HEK293 (cell line): ENCODE results near the gene PLEKHG2.

Experiments
- CTCF ChIA-PET: fragments of 350-600 bp; formaldehyde crosslinking; extraction: SDS; loops from one replicate; lab custom pipeline; 2021; ENCODE audit warnings: antibody characterized with exemption; lab: Yijun Ruan, JAX
- POLR2A ChIA-PET: fragments of 300-600 bp; formaldehyde crosslinking; extraction: SDS; loops from one replicate; lab custom pipeline; 2020; ENCODE audit warnings: antibody characterized with exemption, inconsistent platforms; lab: Yijun Ruan, JAX
- H3K27ac ChIP-seq: fragments of 200-500 bp; sonication (Bioruptor generic); 2 replicates; pipeline ENCODE4 v1.5.1; 2014; ENCODE audit warnings: low read depth, low read length, control low read depth, inconsistent platforms; ENCODE audit errors: extremely low read depth
- H3K36me3 ChIP-seq, 2 experiments: fragments of 200-500 bp in 1 of 2; sonication (Bioruptor generic) in 1 of 2; 1 replicate in 1 of 2; 2 replicates in 1 of 2; pipeline ENCODE4 v1.5.1; 2014 to 2017; ENCODE audit warnings: inconsistent platforms in 2 of 2, low read length in 2 of 2; ENCODE audit not compliant: control insufficient read depth in 2 of 2, insufficient read depth in 1 of 2
- H3K4me1 ChIP-seq: fragments of 200-500 bp; sonication (Bioruptor generic); 2 replicates; pipeline ENCODE4 v1.5.1; 2014; ENCODE audit warnings: mild to moderate bottlenecking, low read length, inconsistent platforms; ENCODE audit not compliant: control insufficient read depth, insufficient read depth
- H3K4me3 ChIP-seq: 2 replicates; pipeline ENCODE4 v1.5.1; 2011; ENCODE audit warnings: low read depth, mild to moderate bottlenecking, control low read depth, low read length, moderate library complexity
- H3K9me3 ChIP-seq: fragments of 200-500 bp; sonication (Bioruptor generic); 2 replicates; pipeline ENCODE4 v1.5.1; 2014; ENCODE audit warnings: low read depth, low read length, inconsistent platforms; ENCODE audit not compliant: control insufficient read depth, insufficient read depth
- BCL11B ChIP-seq: fragments of 450-650 bp; formaldehyde crosslinking; IDR thresholded peaks from 2 replicates; pipeline ENCODE4 v1.5.1; 2016; ENCODE audit warnings: low read depth, missing biosample characterization, missing genetic modification characterization
- GLIS2 ChIP-seq: fragments of 450-650 bp; formaldehyde crosslinking; IDR thresholded peaks from 2 replicates; pipeline ENCODE4 v1.5.1; 2016; ENCODE audit warnings: missing biosample characterization, missing genetic modification characterization
- KLF1 ChIP-seq: fragments of 450-650 bp; formaldehyde crosslinking; IDR thresholded peaks from 2 replicates; pipeline ENCODE4 v1.5.1; 2016; ENCODE audit warnings: missing biosample characterization, missing genetic modification characterization
- KLF17 ChIP-seq: fragments of 450-650 bp; formaldehyde crosslinking; IDR thresholded peaks from 2 replicates; pipeline ENCODE4 v1.5.1; 2016; ENCODE audit warnings: missing biosample characterization, missing genetic modification characterization
- OVOL3 ChIP-seq: fragments of 450-650 bp; formaldehyde crosslinking; IDR thresholded peaks from 2 replicates; pipeline ENCODE4 v1.5.1; 2016; ENCODE audit warnings: missing biosample characterization, missing genetic modification characterization
- SETDB1 ChIP-seq: IDR thresholded peaks from one replicate; pipeline ENCODE4 v1.6.1; 2017; ENCODE audit warnings: mild to moderate bottlenecking, low read length, moderate library complexity, mixed read lengths; ENCODE audit not compliant: insufficient read length
- SP2 ChIP-seq: fragments of 450-650 bp; formaldehyde crosslinking; IDR thresholded peaks from 2 replicates; pipeline ENCODE4 v1.5.1; 2016; ENCODE audit warnings: missing biosample characterization, missing genetic modification characterization
- SP7 ChIP-seq: fragments of 450-650 bp; formaldehyde crosslinking; IDR thresholded peaks from 2 replicates; pipeline ENCODE4 v1.5.1; 2016; ENCODE audit warnings: missing biosample characterization, missing genetic modification characterization
- ZBTB7A ChIP-seq: fragments of 450-650 bp; formaldehyde crosslinking; IDR thresholded peaks from 2 replicates; pipeline ENCODE4 v1.5.1; 2016; ENCODE audit warnings: low read depth, missing biosample characterization, missing genetic modification characterization
- ZEB2 ChIP-seq: fragments of 450-650 bp; formaldehyde crosslinking; IDR thresholded peaks from 2 replicates; pipeline ENCODE4 v1.5.1; 2016; ENCODE audit warnings: missing biosample characterization, missing genetic modification characterization
- ZFHX2 ChIP-seq: fragments of 450-650 bp; formaldehyde crosslinking; conservative IDR thresholded peaks from 2 replicates; pipeline ENCODE4 v1.5.1; 2016; ENCODE audit warnings: missing biosample characterization, missing genetic modification characterization
- ZFP3 ChIP-seq: fragments of 450-650 bp; formaldehyde crosslinking; IDR thresholded peaks from 2 replicates; pipeline ENCODE4 v1.5.1; 2016; ENCODE audit warnings: low read depth, missing biosample characterization, missing genetic modification characterization
- ZFP37 ChIP-seq: fragments of 450-650 bp; formaldehyde crosslinking; IDR thresholded peaks from 2 replicates; pipeline ENCODE4 v1.5.1; 2016; ENCODE audit warnings: missing biosample characterization, missing genetic modification characterization
- ZNF148 ChIP-seq: fragments of 450-650 bp; formaldehyde crosslinking; IDR thresholded peaks from 2 replicates; pipeline ENCODE4 v1.5.0; 2017; ENCODE audit warnings: missing biosample characterization, missing genetic modification characterization, borderline replicate concordance
- ZNF157 ChIP-seq: fragments of 450-650 bp; formaldehyde crosslinking; IDR thresholded peaks from 2 replicates; pipeline ENCODE4 v1.5.1; 2016; ENCODE audit warnings: missing biosample characterization, missing genetic modification characterization
- ZNF211 ChIP-seq: fragments of 450-650 bp; formaldehyde crosslinking; IDR thresholded peaks from 2 replicates; pipeline ENCODE4 v1.5.1; 2016; ENCODE audit warnings: low read depth, missing biosample characterization, missing genetic modification characterization
- ZNF350 ChIP-seq: fragments of 450-650 bp; formaldehyde crosslinking; IDR thresholded peaks from 2 replicates; pipeline ENCODE4 v1.5.0; 2017; ENCODE audit warnings: missing biosample characterization, mild to moderate bottlenecking, missing genetic modification characterization
- ZNF433 ChIP-seq: fragments of 450-650 bp; formaldehyde crosslinking; IDR thresholded peaks from 2 replicates; pipeline ENCODE4 v1.5.1; 2016; ENCODE audit warnings: missing biosample characterization, missing genetic modification characterization, low read depth
- ZNF658 ChIP-seq: fragments of 450-650 bp; formaldehyde crosslinking; IDR thresholded peaks from 2 replicates; pipeline ENCODE4; 2016; ENCODE audit warnings: missing biosample characterization, missing genetic modification characterization
- ZNF677 ChIP-seq: fragments of 450-650 bp; IDR thresholded peaks from 2 replicates; pipeline ENCODE4 v1.5.0; 2018; ENCODE audit warnings: missing biosample characterization, mild to moderate bottlenecking, missing genetic modification characterization, moderate library complexity
- ZNF692 ChIP-seq: fragments of 450-650 bp; formaldehyde crosslinking; IDR thresholded peaks from 2 replicates; pipeline ENCODE4 v1.5.1; 2016; ENCODE audit warnings: missing biosample characterization, missing genetic modification characterization
- ZNF701 ChIP-seq: fragments of 450-650 bp; formaldehyde crosslinking; IDR thresholded peaks from 2 replicates; pipeline ENCODE4 v1.5.1; 2016; ENCODE audit warnings: missing biosample characterization, missing genetic modification characterization
- ZNF785 ChIP-seq: fragments of 450-650 bp; formaldehyde crosslinking; IDR thresholded peaks from 2 replicates; pipeline ENCODE4 v1.5.1; 2016; ENCODE audit warnings: missing biosample characterization, missing genetic modification characterization
- ZNF843 ChIP-seq: fragments of 450-650 bp; formaldehyde crosslinking; IDR thresholded peaks from 2 replicates; pipeline ENCODE4 v1.5.1; 2016; ENCODE audit warnings: missing biosample characterization, missing genetic modification characterization
- ZSCAN30 ChIP-seq: fragments of 450-650 bp; IDR thresholded peaks from 2 replicates; pipeline ENCODE4 v1.5.1; 2018; ENCODE audit warnings: missing biosample characterization, mild to moderate bottlenecking, missing genetic modification characterization, moderate library complexity
- TF ChIP-seq, protein P1 (sequence below): fragments of 450-650 bp; formaldehyde crosslinking; IDR thresholded peaks from 2 replicates; pipeline ENCODE4 v1.5.1; 2016; ENCODE audit warnings: missing biosample characterization, missing genetic modification characterization
- TF ChIP-seq, protein P2 (sequence below): fragments of 450-650 bp; formaldehyde crosslinking; IDR thresholded peaks from 2 replicates; pipeline ENCODE4 v1.5.1; 2016; ENCODE audit warnings: missing biosample characterization, missing genetic modification characterization

The PLEKHG2 gene

DNA sequence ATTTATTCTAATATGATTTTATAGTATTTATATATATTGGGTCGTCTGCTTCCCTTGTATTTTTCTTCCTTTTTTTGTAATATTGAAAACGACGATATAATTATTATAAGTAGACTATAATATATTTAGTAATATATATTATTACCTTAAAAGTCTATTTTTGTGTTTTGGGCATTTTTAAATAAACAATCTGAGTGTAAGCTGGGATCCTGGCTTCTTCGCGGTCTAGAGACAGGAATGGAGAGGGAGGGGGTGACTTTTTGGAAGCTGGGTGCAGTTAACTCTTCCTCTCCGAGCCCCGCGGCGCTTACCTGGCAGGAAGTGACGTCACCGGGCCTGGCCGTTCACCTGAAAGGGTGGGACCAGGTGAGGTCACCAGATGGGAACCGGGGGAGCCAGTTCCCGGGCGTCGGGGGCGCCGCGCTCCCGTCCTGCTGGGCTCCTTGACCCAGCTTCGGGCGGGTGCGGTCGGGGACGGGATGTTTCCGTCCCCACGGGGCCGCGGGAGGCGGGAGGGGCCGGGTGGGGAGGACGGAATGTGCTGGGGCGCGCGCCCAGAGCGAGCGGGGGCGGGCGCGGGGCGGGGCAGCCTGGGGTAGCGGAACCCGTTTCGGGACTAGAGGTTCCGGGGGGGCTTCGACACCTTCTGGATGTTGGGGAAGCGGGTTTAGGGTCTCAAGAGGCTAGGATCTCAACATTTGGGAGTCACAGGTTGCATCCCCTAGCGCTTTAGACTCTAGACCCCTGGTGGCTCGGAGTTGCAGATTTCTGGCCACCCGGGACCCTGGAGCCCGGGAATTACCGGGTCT lies 3.1 kb upstream of the PLEKHG2 start (continued):
- TF ChIP-seq SP7, result peak; percentile 72
- TF ChIP-seq, all 188 proteins: peak for 65

- Histone ChIP-seq H3K36me3 (peaks cover 6 to 8% of the 10 kb centered on the region in 2 experiments; a peak in 2 of 3 replicates), H3K9me3 (no peaks in the 10 kb centered on the region), H3K4me1 (peaks cover 44% of the 10 kb centered on the region), H3K4me3 (peak overlapping the region; percentile 51), H3K27ac (peak overlapping the region; percentile 89)
- POLR2A ChIA-PET, result interaction anchor here (4.5 to 11.2 kb wide), 2 partner anchors 12 to 19 kb away, joined by 56 to 175 read pairs; partner anchors contain the start of genes MED29 and PAF1
- CTCF ChIA-PET, result interaction anchor here (0.7 to 4.6 kb wide), 3 partner anchors 9 to 43 kb away, joined by 4 to 63 read pairs (median 41); no protein-coding TSS in a partner anchor
- TF ChIP-seq ZNF433 (tag by site-specific recombination) (no peak), ZNF701 (tag by site-specific recombination) (0 out of 2 replicates have a peak, but pooled peaks have one; percentile 73), ZBTB7A (tag by site-specific recombination) (peak; percentile 91), ZNF350 (no peak), ZNF677 (tag by site-specific recombination) (0 out of 2 replicates have a peak, but pooled peaks have one; percentile 14), ZSCAN30 (tag by site-specific recombination) (peak; percentile 72), ZNF785 (tag by site-specific recombination) (peak; percentile 88), ZFP3 (tag by site-specific recombination) (0 out of 2 replicates have a peak, but pooled peaks have one; percentile 44), SETDB1 (no peak), ZNF658 (tag by site-specific recombination) (no peak), ZNF148 (tag by site-specific recombination) (peak; percentile 97), BCL11B (tag by site-specific recombination) (peak; percentile 93), ZNF692 (tag by site-specific recombination) (peak; percentile 32; the same call in 1 of the 2 replicates), ZNF843 (0 out of 2 replicates have a peak, but pooled peaks have one; percentile 75), ZNF157 (peak; percentile 64; the same call in 1 of the 2 replicates), ZFHX2 (tag by site-specific recombination) (peak; percentile 96), ZEB2 (tag by site-specific recombination) (peak; percentile 68), ZFP37 (tag by site-specific recombination) (no peak), KLF17 (tag by site-specific recombination) (peak; percentile 97), OVOL3 (tag by site-specific recombination) (no peak), SP2 (tag by site-specific recombination) (peak; percentile 90), KLF1 (tag by site-specific recombination) (peak; percentile 98), GLIS2 (peak; percentile 97), ZNF211 (tag by site-specific recombination) (no peak)
- TF ChIP-seq, protein P1, sequence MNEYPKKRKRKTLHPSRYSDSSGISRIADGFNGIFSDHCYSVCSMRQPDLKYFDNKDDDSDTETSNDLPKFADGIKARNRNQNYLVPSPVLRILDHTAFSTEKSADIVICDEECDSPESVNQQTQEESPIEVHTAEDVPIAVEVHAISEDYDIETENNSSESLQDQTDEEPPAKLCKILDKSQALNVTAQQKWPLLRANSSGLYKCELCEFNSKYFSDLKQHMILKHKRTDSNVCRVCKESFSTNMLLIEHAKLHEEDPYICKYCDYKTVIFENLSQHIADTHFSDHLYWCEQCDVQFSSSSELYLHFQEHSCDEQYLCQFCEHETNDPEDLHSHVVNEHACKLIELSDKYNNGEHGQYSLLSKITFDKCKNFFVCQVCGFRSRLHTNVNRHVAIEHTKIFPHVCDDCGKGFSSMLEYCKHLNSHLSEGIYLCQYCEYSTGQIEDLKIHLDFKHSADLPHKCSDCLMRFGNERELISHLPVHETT (tag by site-specific recombination), result peak; percentile 87
- TF ChIP-seq, protein P2, sequence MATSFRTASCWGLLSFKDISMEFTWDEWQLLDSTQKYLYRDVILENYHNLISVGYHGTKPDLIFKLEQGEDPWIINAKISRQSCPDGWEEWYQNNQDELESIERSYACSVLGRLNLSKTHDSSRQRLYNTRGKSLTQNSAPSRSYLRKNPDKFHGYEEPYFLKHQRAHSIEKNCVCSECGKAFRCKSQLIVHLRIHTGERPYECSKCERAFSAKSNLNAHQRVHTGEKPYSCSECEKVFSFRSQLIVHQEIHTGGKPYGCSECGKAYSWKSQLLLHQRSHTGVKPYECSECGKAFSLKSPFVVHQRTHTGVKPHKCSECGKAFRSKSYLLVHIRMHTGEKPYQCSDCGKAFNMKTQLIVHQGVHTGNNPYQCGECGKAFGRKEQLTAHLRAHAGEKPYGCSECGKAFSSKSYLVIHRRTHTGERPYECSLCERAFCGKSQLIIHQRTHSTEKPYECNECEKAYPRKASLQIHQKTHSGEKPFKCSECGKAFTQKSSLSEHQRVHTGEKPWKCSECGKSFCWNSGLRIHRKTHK (tag by site-specific recombination), result no peak
These were observed 2.2 kb upstream of the PLEKHG2 start for GRCh38 chr19:39410017-39410830.
